ENCODE results near the gene RAMAC.
A peak's percentile ranks its signal among the peaks of the same experiment; 100 is the strongest.

RAMAC gene

DNA sequence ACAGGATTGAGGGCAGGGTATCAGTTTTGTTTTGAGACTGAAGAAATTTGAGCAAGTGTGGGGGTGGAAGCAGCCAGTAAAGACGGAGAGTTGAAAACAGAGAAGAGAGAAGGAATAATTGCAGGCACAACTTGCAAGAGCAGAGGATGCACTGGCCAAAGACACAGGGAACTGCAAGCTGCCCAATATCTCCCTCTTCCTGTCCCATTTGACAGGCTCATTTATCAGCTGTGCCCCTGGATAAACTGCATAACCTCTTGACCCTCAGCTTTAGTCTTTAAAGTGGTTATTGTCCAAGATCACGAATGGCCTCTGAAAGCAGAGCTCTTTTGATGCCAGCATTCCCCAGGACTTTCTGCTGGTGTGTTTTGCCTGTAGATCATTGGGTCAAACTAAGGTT, 5.0 kb upstream of the RAMAC start:
- H3K27ac ChIP-seq: no peak overlapping the region
- TF ChIP-seq, protein P1, sequence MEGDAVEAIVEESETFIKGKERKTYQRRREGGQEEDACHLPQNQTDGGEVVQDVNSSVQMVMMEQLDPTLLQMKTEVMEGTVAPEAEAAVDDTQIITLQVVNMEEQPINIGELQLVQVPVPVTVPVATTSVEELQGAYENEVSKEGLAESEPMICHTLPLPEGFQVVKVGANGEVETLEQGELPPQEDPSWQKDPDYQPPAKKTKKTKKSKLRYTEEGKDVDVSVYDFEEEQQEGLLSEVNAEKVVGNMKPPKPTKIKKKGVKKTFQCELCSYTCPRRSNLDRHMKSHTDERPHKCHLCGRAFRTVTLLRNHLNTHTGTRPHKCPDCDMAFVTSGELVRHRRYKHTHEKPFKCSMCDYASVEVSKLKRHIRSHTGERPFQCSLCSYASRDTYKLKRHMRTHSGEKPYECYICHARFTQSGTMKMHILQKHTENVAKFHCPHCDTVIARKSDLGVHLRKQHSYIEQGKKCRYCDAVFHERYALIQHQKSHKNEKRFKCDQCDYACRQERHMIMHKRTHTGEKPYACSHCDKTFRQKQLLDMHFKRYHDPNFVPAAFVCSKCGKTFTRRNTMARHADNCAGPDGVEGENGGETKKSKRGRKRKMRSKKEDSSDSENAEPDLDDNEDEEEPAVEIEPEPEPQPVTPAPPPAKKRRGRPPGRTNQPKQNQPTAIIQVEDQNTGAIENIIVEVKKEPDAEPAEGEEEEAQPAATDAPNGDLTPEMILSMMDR (conservative IDR thresholded peaks at IDR 0.05): no peak
- TF ChIP-seq ZFX (IDR thresholded peaks at IDR 0.05): no peak

DNA sequence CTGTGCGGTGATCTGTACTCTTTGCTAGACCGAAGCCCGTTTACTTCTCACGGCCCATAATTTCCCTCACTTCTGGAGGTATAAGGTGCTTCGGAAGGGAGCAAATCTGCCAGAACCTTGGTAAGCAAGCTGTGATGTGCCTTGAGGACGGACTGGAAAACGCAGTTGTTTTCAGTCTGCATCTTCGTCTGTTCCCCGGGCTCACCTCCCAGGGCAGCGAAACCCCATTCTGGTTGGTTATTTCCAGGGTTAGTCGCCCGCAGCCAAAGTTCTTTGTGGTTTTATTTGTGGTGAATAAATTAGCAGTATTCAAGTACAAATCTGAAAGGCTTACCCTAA, 401 bp downstream of the RAMAC start:
- TF ChIP-seq ZFX (IDR thresholded peaks at IDR 0.05): no peak
- TF ChIP-seq, protein P1 (conservative IDR thresholded peaks at IDR 0.05): no peak
- H3K27ac ChIP-seq: peak overlapping the region; percentile 88

- no peak overlapping the region for H3K27ac ChIP-seq
- TF ChIP-seq, protein P1 (conservative IDR thresholded peaks at IDR 0.05): no peak
- TF ChIP-seq ZFX (IDR thresholded peaks at IDR 0.05): no peak
Measured at GRCh38 chr15:82992436-82992998, 6.5 kb downstream of the RAMAC start.

- H3K27ac ChIP-seq: no peak overlapping the region
- no peak for TF ChIP-seq ZFX (IDR thresholded peaks at IDR 0.05)
- TF ChIP-seq, protein P1 (conservative IDR thresholded peaks at IDR 0.05): no peak
Measured at GRCh38 chr15:82993144-82993543, 7.1 kb downstream of the RAMAC start.

DNA sequence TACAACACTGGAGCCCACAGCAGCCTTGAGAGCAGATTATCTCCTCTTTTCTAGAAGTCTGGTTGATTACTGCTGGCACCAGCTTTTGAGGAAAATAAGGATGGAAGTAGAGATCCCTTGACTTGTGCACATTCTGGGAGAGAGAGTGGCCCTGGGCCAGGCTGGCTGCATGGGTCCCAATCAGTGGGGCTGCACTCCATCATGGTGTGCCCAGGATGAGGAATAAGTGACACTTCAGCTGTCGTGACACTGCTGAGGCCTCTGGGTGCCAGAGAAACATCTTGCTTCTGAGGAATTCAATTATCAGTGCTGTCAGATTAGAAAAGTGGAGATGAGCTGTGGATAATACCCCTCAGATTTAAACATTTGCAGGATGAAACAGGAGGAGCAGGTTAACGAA, 9.1 kb downstream of the RAMAC start:
- TF ChIP-seq ZFX (IDR thresholded peaks at IDR 0.05): no peak
- TF ChIP-seq, protein P1 (conservative IDR thresholded peaks at IDR 0.05): no peak
- H3K27ac ChIP-seq: no peak overlapping the region

DNA sequence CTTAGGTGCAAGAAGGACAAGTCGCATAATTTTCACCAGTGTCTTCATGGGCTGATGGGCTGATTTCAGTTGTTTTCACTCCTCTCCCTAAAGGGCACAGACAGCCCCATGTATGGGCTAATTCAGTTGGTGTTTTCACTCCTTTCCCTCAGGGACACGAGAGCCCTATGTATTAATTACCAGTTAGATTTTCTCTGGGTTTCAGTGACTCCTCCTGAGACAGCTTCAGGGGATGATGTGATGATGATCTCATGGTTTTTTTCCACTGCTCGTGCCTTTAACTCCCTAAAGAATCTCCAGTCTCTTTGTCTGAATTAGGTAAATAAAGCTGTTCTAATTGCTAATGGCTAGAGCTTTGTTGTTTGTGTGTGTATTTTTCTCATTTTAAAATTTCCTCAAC, 9.9 kb downstream of the RAMAC start:
- no peak for TF ChIP-seq ZFX (IDR thresholded peaks at IDR 0.05)
- TF ChIP-seq, protein P1 (conservative IDR thresholded peaks at IDR 0.05): no peak
- H3K27ac ChIP-seq: no peak overlapping the region

DNA sequence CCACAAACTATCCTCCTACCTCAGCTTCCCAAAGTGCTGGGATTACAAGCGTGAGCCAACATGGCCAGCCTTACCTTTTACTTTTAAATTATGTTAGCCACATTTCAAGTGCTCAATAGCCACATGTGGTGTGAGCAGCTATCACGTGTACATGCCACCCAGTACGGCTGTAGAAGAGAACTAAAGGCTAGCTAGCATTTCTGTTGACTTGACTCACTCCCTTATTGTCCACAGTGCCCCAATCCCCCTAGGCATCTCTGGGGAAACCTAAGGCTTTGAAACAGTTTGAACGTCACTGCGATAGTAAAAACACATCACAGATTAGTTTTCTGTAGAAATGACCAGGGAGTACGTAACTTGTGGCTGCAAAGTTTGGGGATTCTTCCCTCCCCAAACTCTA, 13.4 kb downstream of the RAMAC start:
- H3K27ac ChIP-seq: no peak overlapping the region; the same call in 1 of the 2 replicates
- TF ChIP-seq ZFX (IDR thresholded peaks at IDR 0.05): no peak
- TF ChIP-seq, protein P1 (conservative IDR thresholded peaks at IDR 0.05): no peak

Data from C4-2B (cell line).